ENCODE results near the gene PECR. TPM values are rescaled to one million over a fixed set of nuclear protein-coding genes. Genes with fewer than 3 reads are reported as not detected.
"Not testable (repeated sequence)": the region's sequence is repeated elsewhere in the genome, so short reads cannot be mapped to it uniquely, and the experiment has no call there.

The PECR gene
- total and polyA plus RNA-seq, 12 donors = 5.3 to 22.2 (median 10.7) TPM

DNA sequence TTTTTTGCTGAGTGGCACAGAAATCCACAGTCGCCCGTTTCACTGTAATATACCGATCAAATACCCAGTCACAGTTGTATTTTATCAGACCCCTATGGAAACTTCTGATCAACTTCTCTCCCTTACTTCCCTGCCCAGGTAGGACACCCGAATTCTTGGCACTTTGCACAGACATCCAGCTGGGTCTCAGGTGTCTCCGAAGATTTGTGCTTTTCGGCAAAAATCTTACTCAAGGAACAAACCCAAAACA is 68.9 kb downstream of the PECR start:
- no peak for DNase-seq
- peak overlapping the region in 2 of 5 donors; percentile 58 to 71 for H3K27ac ChIP-seq
- 6 to 8% (median 6%) methylated on average over 6 of the region's 6 CpGs for WGBS, 4 donors
- no peaks in the 10 kb centered on the region for H3K36me3 ChIP-seq (replicated peaks in 1 of 2)
- TF ChIP-seq CTCF (IDR thresholded peaks at IDR 0.05) (no peak), POLR2A (IDR thresholded peaks at IDR 0.05) (no peak)
- H3K9me3 ChIP-seq (replicated peaks in 1 of 3) = no peaks in the 10 kb centered on the region
- peaks cover 0 to 6% of the 10 kb centered on the region in 2 donors for H3K4me1 ChIP-seq (replicated peaks in 1 of 2)
- H3K4me3 ChIP-seq = peak overlapping the region in 3 of 4 donors; percentile 37 to 76 (median 45)
- intact Hi-C loops (cut with DNase I) = loop anchor here (5.0 to 10.0 kb wide), 2 partner anchors 58 to 60 kb away; no protein-coding TSS in a partner anchor
- no peaks in the 10 kb centered on the region for H3K27me3 ChIP-seq

DNA sequence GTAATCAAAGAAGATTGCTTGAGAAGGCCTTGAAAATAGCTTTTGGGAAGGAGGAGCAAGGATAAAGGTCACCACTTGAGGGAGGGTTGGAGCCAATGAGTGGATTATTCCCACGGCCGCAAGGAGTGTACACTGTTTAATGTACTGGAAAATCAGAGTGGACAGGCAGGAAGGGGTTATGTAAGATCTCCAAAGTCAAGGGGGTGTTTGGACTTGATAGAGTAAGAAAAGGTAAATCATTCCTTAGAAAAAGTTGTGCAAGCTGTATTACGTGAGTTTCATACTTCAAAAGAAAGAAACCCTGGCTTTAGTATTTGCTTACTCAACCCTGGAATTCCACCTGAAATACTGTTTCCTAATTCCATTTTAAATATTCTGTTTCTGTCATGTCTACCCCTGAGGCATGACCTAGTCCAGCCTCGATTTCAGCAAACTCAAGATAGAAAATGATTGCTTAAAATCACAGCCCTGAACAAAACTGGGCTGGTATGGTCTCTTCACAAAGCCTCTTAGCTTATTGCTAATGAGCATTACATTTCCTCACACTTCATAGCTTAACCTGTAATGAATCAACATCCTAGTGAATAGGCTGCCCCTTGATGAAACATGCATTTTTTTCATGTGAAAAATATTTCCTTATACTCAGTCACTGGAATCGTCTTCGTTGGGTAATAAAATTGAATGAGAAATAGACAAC is 69.3 kb downstream of the PECR start:
- WGBS, 4 donors = 19 to 23% (median 22%) methylated on average over 6 of the region's 6 CpGs
- intact Hi-C loops (cut with DNase I) = loop anchor here (5.0 to 10.0 kb wide), 2 partner anchors 57 to 60 kb away; no protein-coding TSS in a partner anchor

GRCh38 chr2:216009215-216009614 is 72.4 kb downstream of the PECR start:
- H3K9me3 ChIP-seq (replicated peaks in 1 of 3); H3K4me3 ChIP-seq; H3K27ac ChIP-seq; DNase-seq; H3K27me3 ChIP-seq; intact Hi-C loops (cut with DNase I); H3K36me3 ChIP-seq (replicated peaks in 1 of 2): not testable (repeated sequence)
- 80 to 93% (median 86%) methylated on average over 2 of the region's 2 CpGs for WGBS, 4 donors
- H3K4me1 ChIP-seq (replicated peaks in 1 of 2) = peaks cover 0 to 13% of the 10 kb centered on the region in 2 donors

More for the DNA sequence above, 69.3 kb downstream of the PECR start:
- Histone ChIP-seq H3K4me1 (replicated peaks in 1 of 2) (peaks cover 0 to 6% of the 10 kb centered on the region in 2 donors), H3K36me3 (replicated peaks in 1 of 2) (no peaks in the 10 kb centered on the region), H3K27ac (peak overlapping the region in 2 of 5 donors; percentile 58 to 71), H3K9me3 (replicated peaks in 1 of 3) (no peaks in the 10 kb centered on the region), H3K4me3 (peak overlapping the region in 1 of 4 donors; percentile 76), H3K27me3 (no peaks in the 10 kb centered on the region)
- TF ChIP-seq POLR2A (IDR thresholded peaks at IDR 0.05) (no peak), CTCF (IDR thresholded peaks at IDR 0.05) (peak in 1 of 6 experiments; percentile 19)
- DNase-seq = no peak

GRCh38 chr2:216008387-216008786 is 73.2 kb downstream of the PECR start:
- intact Hi-C loops (cut with DNase I) = no loop called here

More at GRCh38 chr2:216008387-216008786, 73.2 kb downstream of the PECR start:
- peaks cover 0 to 7% of the 10 kb centered on the region in 2 donors for H3K4me1 ChIP-seq (replicated peaks in 1 of 2)
- no peaks in the 10 kb centered on the region for H3K9me3 ChIP-seq (replicated peaks in 1 of 3)
- H3K36me3 ChIP-seq (replicated peaks in 1 of 2) = no peaks in the 10 kb centered on the region
- 85 to 96% (median 92%) methylated on average over 3 of the region's 3 CpGs for WGBS, 4 donors
- DNase-seq = no peak
- H3K4me3 ChIP-seq = no peak overlapping the region
- H3K27me3 ChIP-seq = no peaks in the 10 kb centered on the region
- no peak overlapping the region for H3K27ac ChIP-seq
- TF ChIP-seq POLR2A (IDR thresholded peaks at IDR 0.05) (no peak), CTCF (IDR thresholded peaks at IDR 0.05) (no peak)
